HG02571 (cell line): ENCODE measurements around the gene AUP1.

ENCODE experiments used
- ATAC-seq: cut with Tn5 transposase; IDR thresholded peaks from one replicate; pipeline ENCODE4 v1.9.1; 2021; ENCODE audit warnings: mild to moderate bottlenecking, moderate library complexity; ENCODE audit not compliant: unreplicated experiment

Gene AUP1

GRCh38 chr2:74514368-74515270, 14.9 kb downstream of the AUP1 start, which contains the start of gene TLX2:
TSS of gene TLX2 (plus strand) at chr2:74514450. CDS start at chr2:74514807, 357 bp downstream.
- ATAC-seq, result no peak

DNA sequence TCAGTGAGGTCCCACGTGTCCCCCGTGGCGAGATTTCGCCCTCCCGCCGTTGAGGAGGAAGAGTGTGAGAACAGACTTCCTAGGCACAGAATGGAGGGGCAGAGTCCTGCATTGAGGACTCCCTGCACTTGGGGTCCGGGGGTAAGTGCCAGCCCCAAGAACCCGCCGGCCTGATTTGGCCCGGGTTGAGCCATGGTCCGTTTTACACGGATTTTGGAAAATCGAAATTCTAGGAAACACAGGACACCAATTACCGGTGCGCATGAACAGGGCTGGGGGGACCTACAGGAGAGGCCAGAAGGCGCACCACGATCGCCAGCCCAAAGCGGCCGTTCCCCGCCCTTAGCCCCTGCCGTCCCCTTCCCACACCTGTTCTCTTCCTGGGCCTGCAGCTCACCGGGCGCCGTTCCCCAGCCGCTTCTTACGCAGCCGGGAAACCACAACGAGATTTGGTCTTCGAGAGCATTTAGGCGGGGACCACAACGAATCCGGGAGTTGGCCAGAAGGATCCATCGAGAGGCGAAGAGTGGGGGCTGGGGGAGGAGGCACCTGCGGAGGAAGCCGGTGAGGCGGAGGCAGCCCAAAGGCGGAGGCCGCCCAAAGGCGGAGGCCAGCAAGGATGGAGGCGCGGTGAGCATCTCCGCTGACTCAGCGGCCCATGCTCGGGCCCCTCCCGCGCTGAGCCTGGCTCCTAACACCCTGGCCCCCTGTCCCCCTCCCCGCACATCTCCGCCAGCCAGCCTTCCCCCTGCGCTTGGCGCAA, 15.7 kb downstream of the AUP1 start:
- ATAC-seq, result no peak

DNA sequence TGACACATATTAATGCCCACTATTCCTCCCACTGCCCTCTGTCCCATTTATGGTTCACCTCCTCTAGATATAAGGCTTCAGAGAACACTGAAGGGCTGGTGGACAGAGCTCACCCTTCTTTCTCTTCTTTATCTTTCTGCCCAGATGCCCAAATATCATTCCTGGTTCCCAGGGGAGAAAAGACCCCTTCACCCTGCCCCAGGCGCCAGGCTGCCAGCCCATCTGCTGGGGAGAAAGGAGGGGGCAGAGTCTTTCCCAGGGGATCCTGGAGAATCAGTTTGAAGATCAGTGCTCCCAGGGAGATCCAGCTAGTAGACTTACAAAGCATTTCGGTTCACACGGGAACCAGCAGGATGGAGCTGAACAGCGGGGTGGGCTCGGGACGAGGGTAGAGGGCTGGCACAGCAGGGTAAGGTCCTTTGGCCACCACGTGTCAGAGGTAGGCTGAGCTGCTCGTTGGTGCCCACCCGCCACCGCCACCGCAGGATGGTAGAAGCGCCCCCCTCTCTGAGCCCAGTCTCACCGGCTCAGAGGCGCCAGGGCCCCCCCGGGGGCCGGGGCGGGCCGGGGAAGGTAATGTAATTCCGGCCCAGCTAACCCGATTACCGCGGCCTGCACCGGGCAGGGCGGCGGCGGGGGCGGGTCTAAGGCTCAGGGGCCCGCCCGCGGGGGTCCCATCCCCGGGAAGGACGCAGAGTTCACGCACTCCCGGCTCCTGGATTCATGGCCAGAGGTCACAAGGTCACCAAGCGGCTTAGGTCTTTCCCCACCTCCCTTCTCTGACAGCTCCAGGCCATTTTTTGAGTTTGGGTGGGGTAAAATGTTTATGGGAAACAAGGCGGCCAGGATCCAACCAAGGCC, 16.5 kb downstream of the AUP1 start:
- ATAC-seq, result no peak

DNA sequence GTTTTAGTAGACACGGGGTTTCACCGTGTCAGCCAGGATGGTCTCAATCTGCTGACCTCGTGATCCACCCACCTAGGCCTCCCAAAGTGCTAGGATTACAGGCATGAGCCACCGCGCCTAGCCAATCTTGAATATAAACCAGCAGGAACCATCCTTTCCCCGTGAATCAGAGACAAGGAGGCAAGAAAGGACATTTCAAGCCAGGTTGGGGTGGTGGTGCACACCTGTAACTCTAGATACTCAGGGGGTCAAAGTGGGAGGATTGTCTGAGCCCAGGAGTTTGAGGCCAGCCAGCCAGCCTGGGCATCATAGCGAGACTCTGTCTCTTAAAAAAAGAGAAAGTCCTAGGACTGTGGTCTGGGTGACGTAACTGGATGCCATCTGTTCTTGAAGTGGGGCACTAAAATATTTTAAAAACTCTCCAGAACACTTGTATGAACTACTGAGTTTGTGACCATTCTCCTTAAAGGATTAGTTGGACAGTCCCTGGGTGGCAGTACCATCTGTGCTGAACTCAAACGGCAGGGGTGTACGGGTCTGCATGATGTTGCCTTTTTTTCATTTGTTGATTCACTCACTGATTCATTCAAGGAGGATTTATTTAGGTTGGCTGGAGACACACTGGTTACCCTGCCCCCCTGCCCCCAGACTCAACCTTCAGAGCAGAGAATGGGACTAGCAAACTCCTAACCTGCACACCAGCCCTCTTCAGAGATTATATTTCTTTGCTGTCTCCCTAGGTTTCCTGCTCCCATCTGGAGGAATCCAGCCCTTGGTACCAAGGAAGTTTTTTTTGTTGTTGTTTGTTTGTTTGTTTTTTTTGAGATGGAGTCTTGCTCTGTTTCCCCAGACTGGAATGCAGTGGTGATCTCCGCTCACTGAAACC, 18.2 kb downstream of the AUP1 start:
- no peak for ATAC-seq

DNA sequence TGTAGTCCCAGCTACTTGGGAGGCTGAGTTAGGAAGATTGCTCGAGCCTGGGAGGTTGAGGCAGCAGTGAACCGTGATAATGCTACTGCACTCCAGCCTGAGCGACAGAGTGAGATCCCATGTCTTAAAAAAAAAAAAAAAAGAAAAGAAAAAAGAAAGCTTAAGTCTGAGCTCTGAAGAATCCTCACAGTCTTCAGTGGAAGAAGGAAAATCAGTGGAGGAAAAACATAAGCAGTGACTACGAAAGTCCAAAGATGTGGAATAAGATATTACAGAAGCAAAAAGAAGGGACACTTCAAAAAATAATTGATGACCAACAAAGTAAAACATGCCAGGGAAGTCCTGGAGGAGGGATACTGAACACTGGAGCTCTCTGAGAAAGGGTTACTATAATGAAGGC, 19.2 kb downstream of the AUP1 start:
- ATAC-seq, result no peak

- ATAC-seq, result peak; percentile 10
Measured at GRCh38 chr2:74507926-74508520, 21.5 kb downstream of the AUP1 start.

DNA sequence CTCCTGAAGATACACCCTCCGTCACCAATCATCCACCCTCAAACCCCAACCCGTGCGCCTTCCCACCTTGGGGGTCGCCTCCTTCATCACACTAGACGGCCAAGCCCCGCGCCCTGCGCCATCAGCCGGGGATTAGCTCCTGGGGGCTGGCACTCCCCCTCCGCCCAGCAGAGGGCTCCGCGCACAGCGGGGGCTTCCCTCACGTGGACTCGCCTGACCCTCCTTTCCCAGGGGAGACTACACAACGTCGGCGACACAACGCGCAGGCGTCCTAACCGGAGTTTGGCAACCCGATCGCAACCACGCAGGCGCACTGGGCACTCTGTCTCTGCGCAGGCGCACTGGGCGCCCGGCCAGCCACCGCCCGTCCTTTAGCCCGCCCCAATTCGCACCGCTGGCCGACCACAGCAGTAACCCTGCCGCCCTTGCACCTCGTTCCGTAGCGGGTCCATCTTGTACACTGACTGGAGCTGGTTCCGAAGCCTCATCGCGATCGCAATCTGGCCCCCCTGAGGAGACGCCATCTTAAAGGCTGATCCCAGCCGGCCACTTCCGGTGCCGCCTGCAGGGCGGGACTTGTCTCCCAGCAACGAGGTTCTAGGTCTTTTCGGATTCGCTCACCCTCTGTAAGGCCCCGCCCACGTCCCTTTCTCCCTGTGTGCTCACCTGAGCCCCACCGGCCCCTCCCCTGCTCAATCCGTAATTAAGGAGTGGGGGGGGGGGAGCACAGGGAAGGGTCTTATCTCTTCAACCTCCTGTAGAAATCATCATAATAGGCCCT, 22.2 kb downstream of the AUP1 start, which contains the start of gene PCGF1:
TSS of gene PCGF1 (minus strand) at position 551 of the 781 bp plus-strand sequence. CDS start at position 524, 27 bp downstream.
- ATAC-seq, result peak; percentile 87

DNA sequence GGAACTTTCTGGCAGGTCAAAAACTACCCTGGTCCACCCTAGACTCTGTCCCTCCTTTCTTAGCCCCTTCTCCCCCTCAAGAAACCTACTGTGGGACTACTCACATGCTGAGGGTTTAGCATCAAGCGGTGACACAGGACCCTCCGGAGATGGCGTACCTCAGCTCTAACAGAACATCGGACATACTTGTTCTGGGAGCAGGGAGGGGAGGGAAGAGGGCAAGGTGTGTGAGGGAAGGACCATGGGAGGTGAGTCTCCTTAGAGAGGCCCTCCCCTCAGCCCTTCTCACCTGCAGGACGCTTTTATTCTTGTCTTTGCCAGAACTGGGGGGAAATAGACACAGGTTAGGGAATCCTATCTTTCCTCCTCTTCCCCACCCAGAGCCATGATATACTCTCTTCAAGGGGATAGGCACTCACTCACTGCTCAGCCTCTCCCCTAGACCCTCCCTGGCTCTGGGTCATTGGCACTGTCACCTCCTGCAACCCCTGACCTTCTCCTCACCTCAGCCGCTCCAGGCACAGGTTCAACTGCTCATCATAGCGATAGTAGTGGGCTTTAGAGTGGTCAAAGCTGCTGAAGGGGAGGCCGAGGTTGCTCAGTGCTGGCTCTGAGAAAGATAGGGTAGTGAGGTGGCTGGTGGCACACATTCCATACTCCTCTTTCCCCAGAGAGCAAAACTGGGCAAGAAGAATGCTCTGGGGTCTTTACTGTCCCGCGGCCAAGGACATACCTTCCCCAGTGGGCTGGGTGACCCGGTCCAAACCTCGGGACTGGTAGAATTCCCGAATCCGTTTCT, 23.9 kb downstream of the AUP1 start:
- ATAC-seq, result no peak

DNA sequence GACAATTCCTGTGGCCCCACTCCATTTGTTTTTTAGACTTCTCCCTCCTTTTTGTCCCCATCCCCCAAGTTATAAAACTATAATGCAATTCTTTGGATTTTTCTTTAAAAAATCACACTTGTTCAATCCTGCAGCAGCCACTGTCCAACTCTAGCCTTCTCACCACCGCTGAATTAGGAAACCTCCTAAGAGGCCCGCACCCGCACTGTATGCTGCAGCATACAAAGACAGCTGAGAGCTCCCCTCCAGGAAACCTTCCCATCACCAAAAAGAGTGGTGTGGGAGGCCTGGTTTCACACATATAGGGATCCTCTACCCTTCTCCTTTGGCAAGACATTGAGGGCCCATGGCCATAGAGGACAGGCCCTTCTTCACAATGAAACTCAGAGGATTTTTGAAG, 24.9 kb downstream of the AUP1 start:
- no peak for ATAC-seq

- no peak for ATAC-seq
Measured at GRCh38 chr2:74503506-74504475, 25.7 kb downstream of the AUP1 start.

- peak; percentile 35 for ATAC-seq
Measured at GRCh38 chr2:74502720-74503505, 26.6 kb downstream of the AUP1 start.

- ATAC-seq, result no peak
Measured at GRCh38 chr2:74502147-74502719, 27.3 kb downstream of the AUP1 start.

DNA sequence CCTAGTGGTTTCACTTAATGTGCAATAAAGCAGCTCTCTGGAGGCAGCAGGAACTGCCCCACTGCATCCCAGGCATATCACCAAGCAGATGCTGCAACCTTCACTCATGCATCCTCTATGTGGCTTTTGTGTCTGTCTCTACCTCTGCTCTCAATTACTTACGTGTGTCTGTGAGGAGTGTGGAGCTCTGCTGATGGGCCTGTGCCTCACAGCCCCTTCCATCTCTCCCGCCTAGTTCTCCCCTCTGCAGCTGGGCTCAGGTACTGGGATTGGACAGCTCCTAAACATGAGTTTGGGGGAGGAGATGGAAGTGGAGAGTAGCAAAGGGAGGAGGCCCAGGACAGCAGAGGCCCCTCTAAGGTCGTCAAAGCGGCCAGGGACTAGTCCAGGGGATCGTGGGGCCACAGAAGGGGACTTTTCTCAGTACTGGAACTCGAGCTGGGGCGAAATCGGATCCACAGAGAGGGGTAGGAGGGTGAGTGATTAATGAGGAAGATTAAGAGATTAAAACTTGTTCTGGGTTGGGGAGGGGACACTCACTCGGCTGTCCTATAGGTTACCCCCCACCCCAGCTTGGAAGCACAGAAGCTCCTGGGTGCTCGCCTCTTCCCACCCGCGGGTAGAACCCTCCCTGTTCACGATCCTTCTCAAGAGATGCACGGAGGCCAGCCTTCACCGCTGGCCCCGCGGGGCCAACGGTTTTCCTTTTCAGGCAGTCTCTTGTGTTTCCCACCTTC, 28.0 kb downstream of the AUP1 start:
- no peak for ATAC-seq

DNA sequence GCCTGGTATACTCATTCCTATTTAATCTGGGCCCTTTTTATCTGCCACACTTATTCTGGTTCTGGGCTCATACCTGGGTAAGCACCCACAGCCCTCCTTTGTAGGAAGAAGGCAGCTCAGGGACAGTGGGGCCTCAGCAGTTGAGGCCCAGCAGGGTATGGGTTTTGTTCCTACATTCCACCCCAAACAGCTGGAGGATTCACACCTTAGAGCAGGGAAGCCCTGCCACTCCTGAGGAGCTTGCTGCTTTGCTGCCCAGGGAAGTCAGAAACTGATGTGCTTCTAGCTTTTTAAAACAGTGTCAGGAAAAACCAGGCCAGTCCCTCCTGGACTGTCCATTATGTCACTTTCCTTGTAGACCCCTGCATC, 28.9 kb downstream of the AUP1 start:
- ATAC-seq, result no peak
